Measurements from ENCODE around the gene SSUH2.

- TF ChIP-seq CTCF (IDR thresholded peaks at IDR 0.05), result no peak
- TF ChIP-seq POLR2A (IDR thresholded peaks at IDR 0.05), result no peak
These were observed 35.7 kb downstream of the SSUH2 start for GRCh38 chr3:8608791-8609467.

All from adrenal gland (tissue), 5 donors.